Stimulated activated naive B cell treated with anti-CD40 and anti-IgM and Interleukin-4, amounts not matched to agents 10 μg/mL and 1 μg/mL and 100 μg/mL, for 72 hours (primary cell): Measurements from ENCODE around the gene SCNN1G.

Source experiments
- ATAC-seq, 2 donors: fragments of 150-1000 bp; cut with Tn5 transposase; replicated peaks; 2 replicates each; pipeline ENCODE4 v1.10.0; 2021; ENCODE audit warnings: moderate library complexity in 1 of 2
- DNase-seq: peaks from one replicate; pipeline ENCODE4 v3.0.0; 2021
- H3K27ac Mint-ChIP-seq: one replicate; pipeline ENCODE4 v1.8.0; 2022; ENCODE audit warnings: mild to moderate bottlenecking, mixed read lengths
- H3K27me3 Mint-ChIP-seq, 2 donors: one replicate each; pipeline ENCODE4 v1.8.0; 2022; ENCODE audit warnings: mixed read lengths in 2 of 2
- H3K36me3 Mint-ChIP-seq, 2 donors: one replicate each; pipeline ENCODE4 v1.8.0; 2022; ENCODE audit warnings: mixed read lengths in 2 of 2, mild to moderate bottlenecking in 1 of 2
- H3K4me1 Mint-ChIP-seq, 2 donors: one replicate each; pipeline ENCODE4 v1.8.0; 2022; ENCODE audit warnings: mixed read lengths in 2 of 2, mild to moderate bottlenecking in 1 of 2
- H3K4me3 Mint-ChIP-seq, 2 donors: one replicate each; pipeline ENCODE4 v1.8.0; 2022; ENCODE audit warnings: mild to moderate bottlenecking in 2 of 2, mixed read lengths in 2 of 2, moderate library complexity in 1 of 2
- H3K9me3 Mint-ChIP-seq, 2 donors: one replicate each; pipeline ENCODE4 v1.8.0; 2022; ENCODE audit warnings: mixed read lengths in 2 of 2, mild to moderate bottlenecking in 1 of 2

Gene SCNN1G

GRCh38 chr16:23163921-23164320, 18.6 kb upstream of the SCNN1G start:
- Mint-ChIP-seq H3K27ac (no peak overlapping the region), H3K9me3 (no peaks in the 10 kb centered on the region), H3K27me3 (peaks cover 39 to 42% of the 10 kb centered on the region in 2 donors), H3K4me1 (no peaks in the 10 kb centered on the region), H3K36me3 (no peaks in the 10 kb centered on the region), H3K4me3 (no peak overlapping the region)
- no peak for ATAC-seq
- no peak for DNase-seq

GRCh38 chr16:23164736-23165135, 17.8 kb upstream of the SCNN1G start:
- ATAC-seq = no peak
- no peaks in the 10 kb centered on the region for H3K9me3 Mint-ChIP-seq
- H3K4me1 Mint-ChIP-seq = no peaks in the 10 kb centered on the region
- no peak overlapping the region for H3K4me3 Mint-ChIP-seq
- no peaks in the 10 kb centered on the region for H3K36me3 Mint-ChIP-seq
- no peak overlapping the region for H3K27ac Mint-ChIP-seq
- DNase-seq = no peak
- peaks cover 33 to 48% of the 10 kb centered on the region in 2 donors for H3K27me3 Mint-ChIP-seq

- DNase-seq = no peak
- H3K27ac Mint-ChIP-seq = no peak overlapping the region
- H3K27me3 Mint-ChIP-seq = peaks cover 44 to 52% of the 10 kb centered on the region in 2 donors
- H3K9me3 Mint-ChIP-seq = no peaks in the 10 kb centered on the region
- no peaks in the 10 kb centered on the region for H3K4me1 Mint-ChIP-seq
- no peaks in the 10 kb centered on the region for H3K36me3 Mint-ChIP-seq
- no peak overlapping the region for H3K4me3 Mint-ChIP-seq
- ATAC-seq = no peak
Observed at GRCh38 chr16:23172583-23172982, 10.0 kb upstream of the SCNN1G start.

- Mint-ChIP-seq H3K4me1 (no peaks in the 10 kb centered on the region), H3K36me3 (no peaks in the 10 kb centered on the region), H3K4me3 (no peak overlapping the region), H3K9me3 (no peaks in the 10 kb centered on the region), H3K27me3 (peaks cover 49 to 53% of the 10 kb centered on the region in 2 donors), H3K27ac (no peak overlapping the region)
- no peak for ATAC-seq
- DNase-seq = no peak
Observed at GRCh38 chr16:23172994-23173393, 9.6 kb upstream of the SCNN1G start.

GRCh38 chr16:23174622-23175021, 7.9 kb upstream of the SCNN1G start:
- no peak for DNase-seq
- Mint-ChIP-seq H3K9me3 (no peaks in the 10 kb centered on the region), H3K4me1 (no peaks in the 10 kb centered on the region), H3K4me3 (no peak overlapping the region), H3K36me3 (no peaks in the 10 kb centered on the region), H3K27ac (no peak overlapping the region), H3K27me3 (peaks cover 58 to 61% of the 10 kb centered on the region in 2 donors)
- ATAC-seq = no peak

- Mint-ChIP-seq H3K36me3 (no peaks in the 10 kb centered on the region), H3K4me1 (no peaks in the 10 kb centered on the region), H3K4me3 (no peak overlapping the region), H3K27me3 (peaks cover 56 to 60% of the 10 kb centered on the region in 2 donors), H3K27ac (no peak overlapping the region), H3K9me3 (no peaks in the 10 kb centered on the region)
- DNase-seq (no peak), ATAC-seq (no peak)
Observed at GRCh38 chr16:23175651-23176050, 6.9 kb upstream of the SCNN1G start.

- H3K27me3 Mint-ChIP-seq = peaks cover 53 to 77% of the 10 kb centered on the region in 2 donors
- no peak overlapping the region for H3K27ac Mint-ChIP-seq
- ATAC-seq = no peak
- peaks cover 10 to 19% of the 10 kb centered on the region in 2 donors for H3K4me1 Mint-ChIP-seq
- no peaks in the 10 kb centered on the region for H3K9me3 Mint-ChIP-seq
- DNase-seq = no peak
- H3K36me3 Mint-ChIP-seq = no peaks in the 10 kb centered on the region
- H3K4me3 Mint-ChIP-seq = peak overlapping the region; percentile 54 to 74
Observed at GRCh38 chr16:23181506-23181905, 1.0 kb upstream of the SCNN1G start.

GRCh38 chr16:23182206-23182678, 303 bp upstream of the SCNN1G start:
- DNase-seq = peak; percentile 76
- H3K36me3 Mint-ChIP-seq = no peaks in the 10 kb centered on the region
- H3K4me3 Mint-ChIP-seq = peak overlapping the region; percentile 63 to 72

GRCh38 chr16:23183543-23183862, 958 bp downstream of the SCNN1G start:
- H3K4me1 Mint-ChIP-seq = peaks cover 13 to 19% of the 10 kb centered on the region in 2 donors
- ATAC-seq (no peak), DNase-seq (no peak)
- no peak overlapping the region for H3K27ac Mint-ChIP-seq
- peak overlapping the region in 1 of 2 donors; percentile 39 for H3K4me3 Mint-ChIP-seq
- H3K27me3 Mint-ChIP-seq = peaks cover 52 to 71% of the 10 kb centered on the region in 2 donors
- no peaks in the 10 kb centered on the region for H3K36me3 Mint-ChIP-seq
- no peaks in the 10 kb centered on the region for H3K9me3 Mint-ChIP-seq

More at GRCh38 chr16:23182206-23182678, 303 bp upstream of the SCNN1G start:
- no peaks in the 10 kb centered on the region for H3K9me3 Mint-ChIP-seq
- H3K4me1 Mint-ChIP-seq = peaks cover 11 to 19% of the 10 kb centered on the region in 2 donors
- peaks cover 51 to 78% of the 10 kb centered on the region in 2 donors for H3K27me3 Mint-ChIP-seq
- no peak overlapping the region for H3K27ac Mint-ChIP-seq
- ATAC-seq = peak; percentile 96 to 97

- H3K36me3 Mint-ChIP-seq = no peaks in the 10 kb centered on the region
- no peak overlapping the region for H3K27ac Mint-ChIP-seq
- peaks cover 13 to 19% of the 10 kb centered on the region in 2 donors for H3K4me1 Mint-ChIP-seq
- no peak overlapping the region for H3K4me3 Mint-ChIP-seq
- no peak for ATAC-seq
- peaks cover 51 to 62% of the 10 kb centered on the region in 2 donors for H3K27me3 Mint-ChIP-seq
- H3K9me3 Mint-ChIP-seq = no peaks in the 10 kb centered on the region
- DNase-seq = no peak
Observed at GRCh38 chr16:23185656-23186055, 3.1 kb downstream of the SCNN1G start.

GRCh38 chr16:23186171-23186570, 3.6 kb downstream of the SCNN1G start:
- H3K36me3 Mint-ChIP-seq = no peaks in the 10 kb centered on the region
- H3K4me1 Mint-ChIP-seq = peaks cover 11 to 18% of the 10 kb centered on the region in 2 donors
- ATAC-seq (no peak), DNase-seq (no peak)
- H3K4me3 Mint-ChIP-seq = no peak overlapping the region
- no peak overlapping the region for H3K27ac Mint-ChIP-seq
- peaks cover 51 to 61% of the 10 kb centered on the region in 2 donors for H3K27me3 Mint-ChIP-seq
- no peaks in the 10 kb centered on the region for H3K9me3 Mint-ChIP-seq

- H3K4me1 Mint-ChIP-seq = peaks cover 3 to 6% of the 10 kb centered on the region in 2 donors
- H3K36me3 Mint-ChIP-seq = no peaks in the 10 kb centered on the region
- H3K27me3 Mint-ChIP-seq = peaks cover 48 to 60% of the 10 kb centered on the region in 2 donors
- no peak for ATAC-seq
- H3K27ac Mint-ChIP-seq = no peak overlapping the region
- DNase-seq = no peak
- H3K9me3 Mint-ChIP-seq = no peaks in the 10 kb centered on the region
- H3K4me3 Mint-ChIP-seq = no peak overlapping the region
Observed at GRCh38 chr16:23187341-23187740, 4.8 kb downstream of the SCNN1G start.

- Mint-ChIP-seq H3K27me3 (peaks cover 47 to 49% of the 10 kb centered on the region in 2 donors), H3K36me3 (no peaks in the 10 kb centered on the region), H3K27ac (no peak overlapping the region), H3K4me1 (peaks cover 0 to 3% of the 10 kb centered on the region in 2 donors), H3K4me3 (no peak overlapping the region), H3K9me3 (no peaks in the 10 kb centered on the region)
- DNase-seq (no peak), ATAC-seq (no peak)
Observed at GRCh38 chr16:23188911-23189310, 6.4 kb downstream of the SCNN1G start.

- no peaks in the 10 kb centered on the region for H3K36me3 Mint-ChIP-seq
- no peaks in the 10 kb centered on the region for H3K9me3 Mint-ChIP-seq
- no peak for ATAC-seq
Observed at GRCh38 chr16:23194497-23195221, 12.1 kb downstream of the SCNN1G start.

GRCh38 chr16:23195366-23195978, 12.9 kb downstream of the SCNN1G start:
- Mint-ChIP-seq H3K9me3 (no peaks in the 10 kb centered on the region), H3K27ac (no peak overlapping the region)

More at GRCh38 chr16:23194497-23195221, 12.1 kb downstream of the SCNN1G start:
- H3K4me3 Mint-ChIP-seq = no peak overlapping the region
- H3K4me1 Mint-ChIP-seq = no peaks in the 10 kb centered on the region
- peaks cover 21 to 22% of the 10 kb centered on the region in 2 donors for H3K27me3 Mint-ChIP-seq
- no peak overlapping the region for H3K27ac Mint-ChIP-seq
- no peak for DNase-seq

More at GRCh38 chr16:23195366-23195978, 12.9 kb downstream of the SCNN1G start:
- DNase-seq (no peak), ATAC-seq (no peak)
- H3K27me3 Mint-ChIP-seq = peaks cover 23 to 25% of the 10 kb centered on the region in 2 donors
- no peaks in the 10 kb centered on the region for H3K36me3 Mint-ChIP-seq
- H3K4me1 Mint-ChIP-seq = no peaks in the 10 kb centered on the region
- H3K4me3 Mint-ChIP-seq = no peak overlapping the region
